WTC11 (cell line): Measurements from ENCODE around the gene VCL.
"Not testable (repeated sequence)": the region's sequence is repeated elsewhere in the genome, so short reads cannot be mapped to it uniquely, and the experiment has no call there.

ENCODE experiments used
- ELF4 ChIP-seq: sonication (generic); formaldehyde crosslinking; IDR thresholded peaks from 2 replicates; pipeline ENCODE4 v1.8.1; 2022; ENCODE audit warnings: low read depth, mild to moderate bottlenecking, moderate library complexity, missing genetic modification reagents
- ZNF232 ChIP-seq: sonication (generic); formaldehyde crosslinking; IDR thresholded peaks from 2 replicates; pipeline ENCODE4 v1.8.0; 2022; ENCODE audit warnings: mild to moderate bottlenecking, missing genetic modification reagents
- ZNF317 ChIP-seq: sonication (generic); formaldehyde crosslinking; IDR thresholded peaks from 2 replicates; pipeline ENCODE4 v1.8.1; 2023; ENCODE audit warnings: low read depth, mild to moderate bottlenecking, moderate library complexity, missing genetic modification reagents, borderline replicate concordance
- TF ChIP-seq, protein P1 (sequence below): sonication (generic); formaldehyde crosslinking; IDR thresholded peaks from 2 replicates; pipeline ENCODE4 v1.8.1; 2023; ENCODE audit warnings: mild to moderate bottlenecking, missing genetic modification reagents, borderline replicate concordance
- TF ChIP-seq, protein P2 (sequence below): sonication (generic); formaldehyde crosslinking; IDR thresholded peaks from 2 replicates; pipeline ENCODE4 v1.8.1; 2023; ENCODE audit warnings: mild to moderate bottlenecking, moderate library complexity, missing genetic modification reagents
- TF ChIP-seq, protein P3 (sequence below): fragments of 200-600 bp; IDR thresholded peaks from 2 replicates; pipeline ENCODE4 v1.8.0; 2022; ENCODE audit warnings: antibody characterized with exemption
- TF ChIP-seq, protein P4 (sequence below): sonication (generic); formaldehyde crosslinking; IDR thresholded peaks from 2 replicates; pipeline ENCODE4 v1.8.0; 2023; ENCODE audit warnings: missing genetic modification reagents
- TF ChIP-seq, protein P5 (sequence below): sonication (generic); formaldehyde crosslinking; IDR thresholded peaks from 2 replicates; pipeline ENCODE4 v1.8.0; 2022; ENCODE audit warnings: mild to moderate bottlenecking, missing genetic modification reagents

DNA sequence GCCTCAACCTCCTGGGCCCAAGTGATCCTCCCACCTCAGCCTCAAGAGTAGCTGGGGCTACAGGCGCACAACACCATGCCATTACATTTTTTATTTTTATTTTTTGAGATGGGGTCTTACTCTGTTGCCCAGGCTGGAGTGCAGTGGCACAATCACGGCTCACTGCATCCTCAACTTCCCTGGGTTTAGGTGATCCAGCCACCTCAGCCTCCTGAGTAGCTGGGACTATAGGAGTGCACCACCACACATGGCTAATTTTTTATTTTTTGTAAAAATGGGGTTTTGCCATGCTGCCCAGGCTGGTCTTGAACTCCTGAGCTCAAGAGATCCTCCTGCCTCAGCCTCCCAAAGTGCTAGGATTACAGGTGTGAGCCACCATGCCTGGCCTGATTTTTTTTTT, 64.1 kb downstream of the VCL start:
- not testable (repeated sequence) for TF ChIP-seq ZNF232, ELF4, ZNF317 (CRISPR knock-in tag)
- TF ChIP-seq, protein P1, sequence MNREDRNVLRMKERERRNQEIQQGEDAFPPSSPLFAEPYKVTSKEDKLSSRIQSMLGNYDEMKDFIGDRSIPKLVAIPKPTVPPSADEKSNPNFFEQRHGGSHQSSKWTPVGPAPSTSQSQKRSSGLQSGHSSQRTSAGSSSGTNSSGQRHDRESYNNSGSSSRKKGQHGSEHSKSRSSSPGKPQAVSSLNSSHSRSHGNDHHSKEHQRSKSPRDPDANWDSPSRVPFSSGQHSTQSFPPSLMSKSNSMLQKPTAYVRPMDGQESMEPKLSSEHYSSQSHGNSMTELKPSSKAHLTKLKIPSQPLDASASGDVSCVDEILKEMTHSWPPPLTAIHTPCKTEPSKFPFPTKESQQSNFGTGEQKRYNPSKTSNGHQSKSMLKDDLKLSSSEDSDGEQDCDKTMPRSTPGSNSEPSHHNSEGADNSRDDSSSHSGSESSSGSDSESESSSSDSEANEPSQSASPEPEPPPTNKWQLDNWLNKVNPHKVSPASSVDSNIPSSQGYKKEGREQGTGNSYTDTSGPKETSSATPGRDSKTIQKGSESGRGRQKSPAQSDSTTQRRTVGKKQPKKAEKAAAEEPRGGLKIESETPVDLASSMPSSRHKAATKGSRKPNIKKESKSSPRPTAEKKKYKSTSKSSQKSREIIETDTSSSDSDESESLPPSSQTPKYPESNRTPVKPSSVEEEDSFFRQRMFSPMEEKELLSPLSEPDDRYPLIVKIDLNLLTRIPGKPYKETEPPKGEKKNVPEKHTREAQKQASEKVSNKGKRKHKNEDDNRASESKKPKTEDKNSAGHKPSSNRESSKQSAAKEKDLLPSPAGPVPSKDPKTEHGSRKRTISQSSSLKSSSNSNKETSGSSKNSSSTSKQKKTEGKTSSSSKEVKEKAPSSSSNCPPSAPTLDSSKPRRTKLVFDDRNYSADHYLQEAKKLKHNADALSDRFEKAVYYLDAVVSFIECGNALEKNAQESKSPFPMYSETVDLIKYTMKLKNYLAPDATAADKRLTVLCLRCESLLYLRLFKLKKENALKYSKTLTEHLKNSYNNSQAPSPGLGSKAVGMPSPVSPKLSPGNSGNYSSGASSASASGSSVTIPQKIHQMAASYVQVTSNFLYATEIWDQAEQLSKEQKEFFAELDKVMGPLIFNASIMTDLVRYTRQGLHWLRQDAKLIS (CRISPR knock-in tag), result not testable (repeated sequence)
- TF ChIP-seq, protein P2, sequence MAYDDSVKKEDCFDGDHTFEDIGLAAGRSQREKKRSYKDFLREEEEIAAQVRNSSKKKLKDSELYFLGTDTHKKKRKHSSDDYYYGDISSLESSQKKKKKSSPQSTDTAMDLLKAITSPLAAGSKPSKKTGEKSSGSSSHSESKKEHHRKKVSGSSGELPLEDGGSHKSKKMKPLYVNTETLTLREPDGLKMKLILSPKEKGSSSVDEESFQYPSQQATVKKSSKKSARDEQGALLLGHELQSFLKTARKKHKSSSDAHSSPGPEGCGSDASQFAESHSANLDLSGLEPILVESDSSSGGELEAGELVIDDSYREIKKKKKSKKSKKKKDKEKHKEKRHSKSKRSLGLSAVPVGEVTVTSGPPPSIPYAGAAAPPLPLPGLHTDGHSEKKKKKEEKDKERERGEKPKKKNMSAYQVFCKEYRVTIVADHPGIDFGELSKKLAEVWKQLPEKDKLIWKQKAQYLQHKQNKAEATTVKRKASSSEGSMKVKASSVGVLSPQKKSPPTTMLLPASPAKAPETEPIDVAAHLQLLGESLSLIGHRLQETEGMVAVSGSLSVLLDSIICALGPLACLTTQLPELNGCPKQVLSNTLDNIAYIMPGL (CRISPR knock-in tag), result not testable (repeated sequence)
- TF ChIP-seq, protein P3, sequence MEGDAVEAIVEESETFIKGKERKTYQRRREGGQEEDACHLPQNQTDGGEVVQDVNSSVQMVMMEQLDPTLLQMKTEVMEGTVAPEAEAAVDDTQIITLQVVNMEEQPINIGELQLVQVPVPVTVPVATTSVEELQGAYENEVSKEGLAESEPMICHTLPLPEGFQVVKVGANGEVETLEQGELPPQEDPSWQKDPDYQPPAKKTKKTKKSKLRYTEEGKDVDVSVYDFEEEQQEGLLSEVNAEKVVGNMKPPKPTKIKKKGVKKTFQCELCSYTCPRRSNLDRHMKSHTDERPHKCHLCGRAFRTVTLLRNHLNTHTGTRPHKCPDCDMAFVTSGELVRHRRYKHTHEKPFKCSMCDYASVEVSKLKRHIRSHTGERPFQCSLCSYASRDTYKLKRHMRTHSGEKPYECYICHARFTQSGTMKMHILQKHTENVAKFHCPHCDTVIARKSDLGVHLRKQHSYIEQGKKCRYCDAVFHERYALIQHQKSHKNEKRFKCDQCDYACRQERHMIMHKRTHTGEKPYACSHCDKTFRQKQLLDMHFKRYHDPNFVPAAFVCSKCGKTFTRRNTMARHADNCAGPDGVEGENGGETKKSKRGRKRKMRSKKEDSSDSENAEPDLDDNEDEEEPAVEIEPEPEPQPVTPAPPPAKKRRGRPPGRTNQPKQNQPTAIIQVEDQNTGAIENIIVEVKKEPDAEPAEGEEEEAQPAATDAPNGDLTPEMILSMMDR, result not testable (repeated sequence)
- TF ChIP-seq, protein P4, sequence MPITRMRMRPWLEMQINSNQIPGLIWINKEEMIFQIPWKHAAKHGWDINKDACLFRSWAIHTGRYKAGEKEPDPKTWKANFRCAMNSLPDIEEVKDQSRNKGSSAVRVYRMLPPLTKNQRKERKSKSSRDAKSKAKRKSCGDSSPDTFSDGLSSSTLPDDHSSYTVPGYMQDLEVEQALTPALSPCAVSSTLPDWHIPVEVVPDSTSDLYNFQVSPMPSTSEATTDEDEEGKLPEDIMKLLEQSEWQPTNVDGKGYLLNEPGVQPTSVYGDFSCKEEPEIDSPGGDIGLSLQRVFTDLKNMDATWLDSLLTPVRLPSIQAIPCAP (CRISPR knock-in tag), result not testable (repeated sequence)
- TF ChIP-seq, protein P5, sequence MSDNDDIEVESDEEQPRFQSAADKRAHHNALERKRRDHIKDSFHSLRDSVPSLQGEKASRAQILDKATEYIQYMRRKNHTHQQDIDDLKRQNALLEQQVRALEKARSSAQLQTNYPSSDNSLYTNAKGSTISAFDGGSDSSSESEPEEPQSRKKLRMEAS (CRISPR knock-in tag), result not testable (repeated sequence)
